HCT116 (cell line): ENCODE results near the gene ZRANB1. TPM values are rescaled to one million over a fixed set of nuclear protein-coding genes. Genes with fewer than 3 reads are reported as not detected.

Experiments used
- ATAC-seq: fragments of 200-7000 bp; cut with Tn5 transposase; 2 replicates; pipeline ENCODE4 v1.9.1; 2020; ENCODE audit warnings: mild to moderate bottlenecking, moderate library complexity
- BruUV-seq: library from RNA; stranded (reverse); fragments of 400-500 nt; replicated peaks from 2 replicates; lab custom pipeline; 2021; lab: Mats Ljungman, UMichigan
- CTCF ChIA-PET: fragments of 300-600 bp; sonication (Branson Sonifier 250); formaldehyde crosslinking; loops from one replicate; lab custom pipeline; 2021; ENCODE audit warnings: antibody characterized with exemption; lab: Charles Lee
- POLR2A ChIA-PET: fragments of 300-600, 350-600 bp; sonication (Branson Sonifier 250); formaldehyde crosslinking; loops from one replicate; lab custom pipeline; 2021; ENCODE audit warnings: antibody characterized with exemption; lab: Charles Lee
- RAD21 ChIA-PET, 2 experiments: fragments of 300-600 bp; sonication (Branson Sonifier 250); formaldehyde crosslinking; loops; one replicate each; lab custom pipeline; 2023; ENCODE audit warnings: low total read pairs in 2 of 2; ENCODE audit not compliant: uncharacterized antibody in 2 of 2, unreplicated experiment in 2 of 2, low non-redundant PET in 1 of 2; lab: Charles Lee
- DNase-seq: peaks from one replicate; pipeline ENCODE4 v3.0.0-alpha.2; 2010; ENCODE audit warnings: low read depth, low spot score
- H2AFZ ChIP-seq: fragments of 200-600 bp; shearing (Covaris generic), sonication (generic); 2 replicates; pipeline ENCODE4 v1.6.1; 2017; ENCODE audit warnings: low read depth, mixed run types, mixed read lengths, antibody characterized with exemption, low read length; ENCODE audit not compliant: poor library complexity, severe bottlenecking
- H3K27ac ChIP-seq: 2 replicates; pipeline ENCODE4 v1.5.1; 2012; ENCODE audit warnings: low read depth, low read length
- H3K27me3 ChIP-seq: fragments of 200-600 bp; sonication (generic); 2 replicates; pipeline ENCODE4 v1.6.1; 2016; ENCODE audit warnings: mixed run types, low read length, mixed read lengths; ENCODE audit not compliant: insufficient read depth
- H3K36me3 ChIP-seq, 2 experiments: fragments of 200-500 bp in 1 of 2; fragments of 200-600 bp in 1 of 2; sonication (Bioruptor generic) in 1 of 2; sonication (generic) in 1 of 2; 2 replicates each; pipeline versions ENCODE4 v1.5.1 to v1.6.1; 2014 to 2016; ENCODE audit warnings: low read length in 2 of 2, inconsistent platforms in 1 of 2, mixed read lengths in 1 of 2, mixed run types in 1 of 2; ENCODE audit not compliant: insufficient read depth in 2 of 2, control insufficient read depth in 1 of 2
- H3K4me1 ChIP-seq, 2 experiments: fragments of 200-600 bp in 1 of 2; sonication (generic) in 1 of 2; 2 replicates each; pipeline versions ENCODE4 v1.5.1 to v1.6.1; 2012 to 2017; ENCODE audit warnings: low read length in 2 of 2, inconsistent platforms in 1 of 2, mild to moderate bottlenecking in 1 of 2, mixed read lengths in 1 of 2, mixed run types in 1 of 2, moderate library complexity in 1 of 2; ENCODE audit not compliant: insufficient read depth in 2 of 2, control insufficient read depth in 1 of 2
- H3K4me2 ChIP-seq: fragments of 200-600 bp; sonication (generic); 2 replicates; pipeline ENCODE4 v1.6.1; 2017; ENCODE audit warnings: mixed run types, low read length, mixed read lengths
- H3K4me3 ChIP-seq, 2 experiments: fragments of 200-600 bp in 1 of 2; sonication (generic) in 1 of 2; replicated peaks in 1 of 2; 2 replicates each; pipeline ENCODE4 v1.5.1; 2011 to 2016; ENCODE audit warnings: low read length in 2 of 2, control low read depth in 1 of 2, low read depth in 1 of 2, mild to moderate bottlenecking in 1 of 2, mixed read lengths in 1 of 2, mixed run types in 1 of 2
- H3K79me2 ChIP-seq: fragments of 200-600 bp; sonication (generic); 2 replicates; pipeline ENCODE4 v1.6.1; 2017; ENCODE audit warnings: mild to moderate bottlenecking, mixed run types, low read length, moderate library complexity, mixed read lengths; ENCODE audit not compliant: insufficient read depth
- H3K9ac ChIP-seq: fragments of 200-600 bp; sonication (generic); 2 replicates; pipeline ENCODE4 v1.6.1; 2016; ENCODE audit warnings: low read length, mixed read lengths
- H3K9me2 ChIP-seq: fragments of 200-600 bp; sonication (generic), shearing (Covaris generic); 2 replicates; pipeline ENCODE4 v1.6.1; 2017; ENCODE audit warnings: mixed run types, mild to moderate bottlenecking, moderate library complexity; ENCODE audit not compliant: insufficient read depth
- H3K9me3 ChIP-seq, 2 experiments: fragments of 200-500 bp in 1 of 2; fragments of 200-600 bp in 1 of 2; sonication (Bioruptor generic) in 1 of 2; sonication (generic) in 1 of 2; 2 replicates each; pipeline ENCODE4 v1.6.1; 2014 to 2017; ENCODE audit warnings: low read length in 2 of 2, mixed read lengths in 2 of 2, inconsistent platforms in 1 of 2, low read depth in 1 of 2, mild to moderate bottlenecking in 1 of 2, mixed run types in 1 of 2, moderate library complexity in 1 of 2; ENCODE audit not compliant: control insufficient read depth in 1 of 2, insufficient read depth in 1 of 2
- H4K20me1 ChIP-seq: fragments of 200-600 bp; sonication (generic), shearing (Covaris generic); 2 replicates; pipeline ENCODE4 v1.6.1; 2017; ENCODE audit warnings: mixed run types, mild to moderate bottlenecking, moderate library complexity; ENCODE audit not compliant: insufficient read depth
- EGR1 ChIP-seq: IDR thresholded peaks from 2 replicates; pipeline ENCODE4 v1.6.1; 2012; ENCODE audit warnings: low read depth
- ELF1 ChIP-seq: IDR thresholded peaks from 2 replicates; pipeline ENCODE4 v1.6.1; 2012; ENCODE audit warnings: low read depth, borderline replicate concordance
- EZH2 ChIP-seq: fragments of 200-600 bp; sonication (generic); IDR thresholded peaks from 2 replicates; pipeline ENCODE4 v1.6.1; 2017; ENCODE audit warnings: antibody characterized with exemption, mixed run types
- FOSL1 ChIP-seq: IDR thresholded peaks from 2 replicates; pipeline ENCODE4 v1.6.1; 2012; ENCODE audit warnings: low read depth
- JUND ChIP-seq: IDR thresholded peaks from 2 replicates; pipeline ENCODE4 v1.6.1; 2012
- SP1 ChIP-seq: IDR thresholded peaks from 2 replicates; pipeline ENCODE4 v1.6.1; 2012; ENCODE audit warnings: low read depth
- TCF7L2 ChIP-seq: IDR thresholded peaks from 2 replicates; pipeline ENCODE4 v1.7.0; 2011; ENCODE audit warnings: borderline replicate concordance, inconsistent platforms; ENCODE audit not compliant: insufficient read depth, insufficient read length; ENCODE audit errors: extremely low read depth
- ZNF274 ChIP-seq: fragments of 200-500 bp; sonication (Bioruptor generic); IDR thresholded peaks from 2 replicates; pipeline ENCODE4 v1.6.1; 2014; ENCODE audit warnings: mild to moderate bottlenecking, low read depth, low read length, inconsistent platforms
- intact Hi-C: fragments of 100-400 bp; cut with micrococcal nuclease; formaldehyde crosslinking; loops from 2 replicates; pipeline ENCODE4 v1.10.0; 2022
- total RNA-seq: library from RNA; stranded (reverse); gene quantifications from one replicate; pipeline ENCODE4 v1.2.1, GENCODE V29; 2021; ENCODE audit not compliant: unreplicated experiment
- TF ChIP-seq, protein P1 (sequence below): IDR thresholded peaks from 2 replicates; pipeline ENCODE4 v1.6.1; 2012
- TF ChIP-seq, protein P2 (sequence below): IDR thresholded peaks from 2 replicates; pipeline ENCODE4 v1.6.1; 2011; ENCODE audit warnings: mild to moderate bottlenecking, low read length, moderate library complexity; ENCODE audit not compliant: insufficient replicate concordance; ENCODE audit errors: extremely low read depth
- TF ChIP-seq, protein P3 (sequence below): IDR thresholded peaks from 2 replicates; pipeline ENCODE4 v1.6.1; 2012

ZRANB1 gene
- total RNA-seq, 1 experiment from 2014 or later: 23.9 TPM

DNA sequence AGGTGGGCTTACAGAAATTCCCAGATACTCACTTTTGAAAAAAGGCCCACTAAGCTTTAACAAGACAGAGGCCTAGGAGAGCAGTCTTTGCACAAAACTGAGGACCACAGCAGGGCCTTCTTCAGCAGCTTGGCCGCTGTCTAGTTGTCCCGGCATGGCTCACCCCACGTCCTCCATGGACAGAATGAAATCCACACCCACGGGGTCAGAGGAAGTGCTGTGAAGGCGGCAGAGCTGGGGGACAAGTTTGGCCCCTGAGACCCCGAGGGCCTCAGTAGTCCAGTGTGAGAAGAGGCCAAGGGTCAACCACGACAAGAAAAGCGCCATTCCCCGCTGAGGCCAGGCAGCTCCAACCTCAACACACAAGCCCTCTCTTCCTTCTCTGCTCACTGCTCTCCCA is 78.9 kb downstream of the ZRANB1 start:
- Histone ChIP-seq H3K4me1 (no peaks in the 10 kb centered on the region), H3K9me3 (no peaks in the 10 kb centered on the region), H3K4me3 (no peak overlapping the region), H3K36me3 (peaks cover 5% of the 10 kb centered on the region in 2 experiments; a peak in 2 of 4 replicates), H3K9ac (no peak overlapping the region), H4K20me1 (0 out of 2 replicates have a peak, but pooled peaks cover 8% of the 10 kb centered on the region)
- BruUV-seq: no TSS peak
- no peak for DNase-seq
- TF ChIP-seq, protein P1, sequence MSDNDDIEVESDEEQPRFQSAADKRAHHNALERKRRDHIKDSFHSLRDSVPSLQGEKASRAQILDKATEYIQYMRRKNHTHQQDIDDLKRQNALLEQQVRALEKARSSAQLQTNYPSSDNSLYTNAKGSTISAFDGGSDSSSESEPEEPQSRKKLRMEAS: no peak
- no peak for TF ChIP-seq SP1
- no peak for TF ChIP-seq EZH2
- TF ChIP-seq EGR1: no peak
- no peak for TF ChIP-seq ZNF274
- TF ChIP-seq TCF7L2: no peak
- TF ChIP-seq JUND: no peak
- no peak for TF ChIP-seq ELF1
- TF ChIP-seq, protein P2, sequence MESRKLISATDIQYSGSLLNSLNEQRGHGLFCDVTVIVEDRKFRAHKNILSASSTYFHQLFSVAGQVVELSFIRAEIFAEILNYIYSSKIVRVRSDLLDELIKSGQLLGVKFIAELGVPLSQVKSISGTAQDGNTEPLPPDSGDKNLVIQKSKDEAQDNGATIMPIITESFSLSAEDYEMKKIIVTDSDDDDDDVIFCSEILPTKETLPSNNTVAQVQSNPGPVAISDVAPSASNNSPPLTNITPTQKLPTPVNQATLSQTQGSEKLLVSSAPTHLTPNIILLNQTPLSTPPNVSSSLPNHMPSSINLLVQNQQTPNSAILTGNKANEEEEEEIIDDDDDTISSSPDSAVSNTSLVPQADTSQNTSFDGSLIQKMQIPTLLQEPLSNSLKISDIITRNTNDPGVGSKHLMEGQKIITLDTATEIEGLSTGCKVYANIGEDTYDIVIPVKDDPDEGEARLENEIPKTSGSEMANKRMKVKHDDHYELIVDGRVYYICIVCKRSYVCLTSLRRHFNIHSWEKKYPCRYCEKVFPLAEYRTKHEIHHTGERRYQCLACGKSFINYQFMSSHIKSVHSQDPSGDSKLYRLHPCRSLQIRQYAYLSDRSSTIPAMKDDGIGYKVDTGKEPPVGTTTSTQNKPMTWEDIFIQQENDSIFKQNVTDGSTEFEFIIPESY: no peak
- no peak for TF ChIP-seq FOSL1
- TF ChIP-seq, protein P3, sequence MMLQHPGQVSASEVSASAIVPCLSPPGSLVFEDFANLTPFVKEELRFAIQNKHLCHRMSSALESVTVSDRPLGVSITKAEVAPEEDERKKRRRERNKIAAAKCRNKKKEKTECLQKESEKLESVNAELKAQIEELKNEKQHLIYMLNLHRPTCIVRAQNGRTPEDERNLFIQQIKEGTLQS: no peak
- TF ChIP-seq, all 23 proteins: peak for 0
- H3K9me2 ChIP-seq: no peaks in the 10 kb centered on the region
- no peak overlapping the region for H3K4me2 ChIP-seq
- H2AFZ ChIP-seq: no peak overlapping the region
- H3K27ac ChIP-seq: no peak overlapping the region
- POLR2A ChIA-PET: interaction anchor here (0.9 kb wide), 1 partner anchor 27 kb away, joined by 3 read pairs; no protein-coding TSS in a partner anchor
- no peaks in the 10 kb centered on the region for H3K27me3 ChIP-seq
- RAD21 ChIA-PET: interaction anchor here in 1 of 2 experiments (0.8 kb wide), 1 partner anchor 11 kb away, joined by 3 read pairs; no protein-coding TSS in a partner anchor
- intact Hi-C loops: no loop called here
- H3K79me2 ChIP-seq: peaks cover 91% of the 10 kb centered on the region
- CTCF ChIA-PET: interaction anchor here (1.1 kb wide), 1 partner anchor 28 kb away, joined by 3 read pairs; no protein-coding TSS in a partner anchor
- ATAC-seq: no peak
